MM.1S (cell line): ENCODE measurements around the gene CYRIA.

Experiments used
- DNase-seq: peaks from one replicate; pipeline ENCODE4 v3.0.0-alpha.2; 2015
- H2AFZ ChIP-seq: fragments of 300-600 bp; sonication (generic); 2 replicates; pipeline ENCODE4 v1.6.0; 2016; ENCODE audit warnings: antibody characterized with exemption, low read length
- H3F3A ChIP-seq: fragments of 300-600 bp; sonication (generic); 2 replicates; pipeline ENCODE4 v1.6.1; 2016; ENCODE audit warnings: mild to moderate bottlenecking, antibody characterized with exemption, low read length, moderate library complexity, mixed read lengths; ENCODE audit not compliant: insufficient read depth
- H3K27ac ChIP-seq: fragments of 300-600 bp; sonication (generic); 2 replicates; pipeline ENCODE4 v1.5.1; 2016; ENCODE audit warnings: mild to moderate bottlenecking, low read length
- H3K27me3 ChIP-seq: fragments of 300-600 bp; sonication (generic); replicated peaks from 2 replicates; pipeline ENCODE4 v1.6.0; 2016; ENCODE audit warnings: low read length; ENCODE audit not compliant: insufficient read depth
- H3K36me3 ChIP-seq: fragments of 300-600 bp; sonication (generic); replicated peaks from 2 replicates; pipeline ENCODE4 v1.6.1; 2016; ENCODE audit warnings: mild to moderate bottlenecking, low read length, mixed read lengths; ENCODE audit not compliant: insufficient read depth
- H3K4me1 ChIP-seq: fragments of 300-600 bp; sonication (generic); 2 replicates; pipeline ENCODE4 v1.6.1; 2016; ENCODE audit warnings: low read length, mixed read lengths
- H3K4me2 ChIP-seq: fragments of 300-600 bp; sonication (generic); 2 replicates; pipeline ENCODE4 v1.6.0; 2016; ENCODE audit warnings: low read depth, low read length
- H3K4me3 ChIP-seq: fragments of 300-600 bp; sonication (generic); 2 replicates; pipeline ENCODE4 v1.5.1; 2016; ENCODE audit warnings: low read length, mixed read lengths
- H3K79me2 ChIP-seq: fragments of 300-600 bp; sonication (generic); 2 replicates; pipeline ENCODE4 v1.6.1; 2016; ENCODE audit warnings: mixed run types, low read length, mixed read lengths
- H3K9ac ChIP-seq: fragments of 300-600 bp; sonication (generic); 2 replicates; pipeline ENCODE4 v1.6.1; 2016; ENCODE audit warnings: low read length, mixed read lengths
- H3K9me2 ChIP-seq: fragments of 300-600 bp; sonication (generic); replicated peaks from 2 replicates; pipeline ENCODE4 v1.6.1; 2016; ENCODE audit warnings: mild to moderate bottlenecking, low read length, mixed read lengths; ENCODE audit not compliant: insufficient read depth
- H3K9me3 ChIP-seq: fragments of 300-600 bp; sonication (generic); replicated peaks from 2 replicates; pipeline ENCODE4 v1.6.1; 2016; ENCODE audit warnings: mild to moderate bottlenecking, low read length, mixed read lengths; ENCODE audit not compliant: insufficient read depth
- H4K20me1 ChIP-seq: fragments of 300-600 bp; sonication (generic); 2 replicates; pipeline ENCODE4 v1.6.1; 2016; ENCODE audit warnings: mild to moderate bottlenecking, low read length, moderate library complexity, mixed read lengths; ENCODE audit not compliant: insufficient read depth
- EZH2 ChIP-seq: fragments of 300-600 bp; sonication (generic); optimal IDR thresholded peaks from 2 replicates; pipeline ENCODE3; 2017; ENCODE audit warnings: low read depth, mild to moderate bottlenecking, antibody characterized with exemption, low read length, mixed read lengths
- EZH2phosphoT487 ChIP-seq: fragments of 300-600 bp; sonication (generic); IDR thresholded peaks from 2 replicates; pipeline ENCODE4 v1.6.1; 2018; ENCODE audit warnings: antibody characterized with exemption, low read length
- TF ChIP-seq, protein P1 (sequence below): fragments of 300-600 bp; sonication (generic); IDR thresholded peaks from 2 replicates; pipeline ENCODE4 v1.5.1; 2016; ENCODE audit warnings: antibody characterized with exemption, low read length, mixed read lengths

Gene CYRIA

DNA sequence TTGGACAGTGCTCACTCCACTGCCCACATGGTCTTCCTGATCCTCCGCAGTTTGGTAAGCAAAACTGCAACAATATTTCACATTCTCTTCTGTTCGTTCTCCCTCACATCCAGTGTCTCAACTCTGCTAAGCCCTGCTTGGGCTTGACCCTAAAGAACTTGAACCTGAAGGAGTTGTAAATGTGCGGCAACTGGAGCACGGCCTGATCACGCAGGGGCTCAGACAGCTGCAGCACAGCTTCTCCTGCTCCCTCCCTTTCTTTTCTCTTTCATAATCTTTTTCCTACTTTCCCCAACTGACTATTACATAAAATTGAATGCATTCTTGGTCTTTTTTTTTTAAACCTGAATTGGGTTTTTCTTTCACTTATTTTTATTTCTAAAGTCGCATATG, 10.2 kb downstream of the CYRIA start:
- Histone ChIP-seq H3K27ac (no peak overlapping the region), H3K4me2 (no peak overlapping the region; the same call in 1 of the 2 replicates), H3K79me2 (no peaks in the 10 kb centered on the region), H3K9me2 (no peaks in the 10 kb centered on the region), H3K27me3 (no peaks in the 10 kb centered on the region), H4K20me1 (no peaks in the 10 kb centered on the region), H3K4me1 (peaks cover 30% of the 10 kb centered on the region), H3K36me3 (no peaks in the 10 kb centered on the region), H3K4me3 (no peak overlapping the region), H3K9ac (no peak overlapping the region), H2AFZ (no peak overlapping the region), H3F3A (no peaks in the 10 kb centered on the region), H3K9me3 (no peaks in the 10 kb centered on the region)
- no peak for DNase-seq
- TF ChIP-seq EZH2phosphoT487, result no peak

- TF ChIP-seq EZH2, result no peak
- TF ChIP-seq, protein P1, sequence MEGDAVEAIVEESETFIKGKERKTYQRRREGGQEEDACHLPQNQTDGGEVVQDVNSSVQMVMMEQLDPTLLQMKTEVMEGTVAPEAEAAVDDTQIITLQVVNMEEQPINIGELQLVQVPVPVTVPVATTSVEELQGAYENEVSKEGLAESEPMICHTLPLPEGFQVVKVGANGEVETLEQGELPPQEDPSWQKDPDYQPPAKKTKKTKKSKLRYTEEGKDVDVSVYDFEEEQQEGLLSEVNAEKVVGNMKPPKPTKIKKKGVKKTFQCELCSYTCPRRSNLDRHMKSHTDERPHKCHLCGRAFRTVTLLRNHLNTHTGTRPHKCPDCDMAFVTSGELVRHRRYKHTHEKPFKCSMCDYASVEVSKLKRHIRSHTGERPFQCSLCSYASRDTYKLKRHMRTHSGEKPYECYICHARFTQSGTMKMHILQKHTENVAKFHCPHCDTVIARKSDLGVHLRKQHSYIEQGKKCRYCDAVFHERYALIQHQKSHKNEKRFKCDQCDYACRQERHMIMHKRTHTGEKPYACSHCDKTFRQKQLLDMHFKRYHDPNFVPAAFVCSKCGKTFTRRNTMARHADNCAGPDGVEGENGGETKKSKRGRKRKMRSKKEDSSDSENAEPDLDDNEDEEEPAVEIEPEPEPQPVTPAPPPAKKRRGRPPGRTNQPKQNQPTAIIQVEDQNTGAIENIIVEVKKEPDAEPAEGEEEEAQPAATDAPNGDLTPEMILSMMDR, result no peak
- TF ChIP-seq EZH2phosphoT487, result no peak
- no peaks in the 10 kb centered on the region for H4K20me1 ChIP-seq
- DNase-seq, result no peak
- H3K4me3 ChIP-seq, result no peak overlapping the region
- H3K9me3 ChIP-seq, result no peaks in the 10 kb centered on the region
- no peaks in the 10 kb centered on the region for H3K27me3 ChIP-seq
- no peaks in the 10 kb centered on the region for H3K9me2 ChIP-seq
- H3K79me2 ChIP-seq, result no peaks in the 10 kb centered on the region
- no peak overlapping the region for H2AFZ ChIP-seq
- no peaks in the 10 kb centered on the region for H3K36me3 ChIP-seq
- no peak overlapping the region for H3K9ac ChIP-seq
- no peaks in the 10 kb centered on the region for H3F3A ChIP-seq
- peaks cover 30% of the 10 kb centered on the region for H3K4me1 ChIP-seq
- no peak overlapping the region for H3K27ac ChIP-seq
- no peak overlapping the region; the same call in 1 of the 2 replicates for H3K4me2 ChIP-seq
These were observed 10.7 kb downstream of the CYRIA start for GRCh38 chr2:16654833-16655444.

GRCh38 chr2:16653799-16654198, 11.8 kb downstream of the CYRIA start:
- Histone ChIP-seq H3K27me3 (no peaks in the 10 kb centered on the region), H3K4me3 (no peak overlapping the region), H3K4me1 (peaks cover 30% of the 10 kb centered on the region), H3K9me3 (no peaks in the 10 kb centered on the region), H3K9ac (no peak overlapping the region), H3K36me3 (no peaks in the 10 kb centered on the region), H4K20me1 (no peaks in the 10 kb centered on the region), H3K4me2 (0 out of 2 replicates have a peak overlapping the region, but pooled peaks have one; percentile 14), H2AFZ (no peak overlapping the region), H3K9me2 (no peaks in the 10 kb centered on the region), H3K27ac (peak overlapping the region; percentile 19; the same call in 1 of the 2 replicates), H3F3A (no peaks in the 10 kb centered on the region), H3K79me2 (no peaks in the 10 kb centered on the region)
- no peak for DNase-seq
- TF ChIP-seq EZH2 (no peak), EZH2phosphoT487 (no peak)
- TF ChIP-seq, protein P1, result no peak

DNA sequence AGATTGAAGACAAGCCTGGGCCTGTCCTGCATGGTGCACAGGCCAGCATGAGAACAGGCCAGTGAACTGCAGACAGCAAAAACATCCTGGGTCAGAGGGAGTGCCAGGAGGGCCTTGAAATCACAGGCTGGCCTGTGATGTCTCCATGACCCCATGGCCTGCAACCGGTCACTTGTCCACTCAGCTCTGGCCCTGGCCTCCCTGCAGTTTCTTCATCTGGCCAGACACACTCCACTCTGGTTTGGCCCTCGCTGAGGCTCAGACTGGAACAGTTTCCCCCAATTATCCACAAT, 12.6 kb downstream of the CYRIA start:
- no peaks in the 10 kb centered on the region for H3K36me3 ChIP-seq
- no peak overlapping the region for H3K4me2 ChIP-seq
- no peaks in the 10 kb centered on the region for H3K9me3 ChIP-seq
- no peak overlapping the region for H2AFZ ChIP-seq
- H3K9me2 ChIP-seq, result no peaks in the 10 kb centered on the region
- no peaks in the 10 kb centered on the region for H3K27me3 ChIP-seq
- no peak overlapping the region for H3K9ac ChIP-seq
- H3K79me2 ChIP-seq, result no peaks in the 10 kb centered on the region
- H3F3A ChIP-seq, result no peaks in the 10 kb centered on the region
- H4K20me1 ChIP-seq, result no peaks in the 10 kb centered on the region
- no peak for DNase-seq
- TF ChIP-seq, protein P1, result no peak
- TF ChIP-seq EZH2phosphoT487 (no peak), EZH2 (no peak)
- H3K27ac ChIP-seq, result no peak overlapping the region
- peaks cover 30% of the 10 kb centered on the region for H3K4me1 ChIP-seq
- no peak overlapping the region for H3K4me3 ChIP-seq
